HG03175 (cell line): ENCODE measurements around the gene FGFBP1.

Experiments used
- ATAC-seq: cut with Tn5 transposase; IDR thresholded peaks from one replicate; pipeline ENCODE4 v1.9.1; 2021; ENCODE audit warnings: mild to moderate bottlenecking, moderate library complexity; ENCODE audit not compliant: unreplicated experiment

Gene FGFBP1

DNA sequence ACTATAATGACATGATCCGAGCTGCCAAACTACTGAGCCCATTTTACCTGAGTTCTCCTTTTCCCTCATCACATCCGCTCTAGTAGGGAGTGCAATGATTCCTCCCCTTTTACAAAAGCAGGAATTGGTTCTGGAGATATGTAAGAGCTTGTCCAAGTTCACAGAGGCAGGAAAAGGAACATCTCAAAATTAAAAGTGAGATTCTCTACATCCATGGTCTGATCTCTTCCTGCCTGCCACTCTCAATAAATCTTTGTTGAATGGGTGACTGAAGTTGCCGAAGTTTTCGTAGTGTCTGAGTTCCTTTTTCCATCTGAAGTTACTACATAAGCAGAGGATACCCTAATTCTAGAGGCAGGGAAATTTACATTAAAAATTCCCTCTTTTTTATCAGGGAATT lies at the start of gene FGFBP1:
FGFBP1 (minus strand) TSS at position 101 of the 400 bp plus-strand sequence. CDS start 2,108 bp downstream, outside the sequence.
- no peak for ATAC-seq

DNA sequence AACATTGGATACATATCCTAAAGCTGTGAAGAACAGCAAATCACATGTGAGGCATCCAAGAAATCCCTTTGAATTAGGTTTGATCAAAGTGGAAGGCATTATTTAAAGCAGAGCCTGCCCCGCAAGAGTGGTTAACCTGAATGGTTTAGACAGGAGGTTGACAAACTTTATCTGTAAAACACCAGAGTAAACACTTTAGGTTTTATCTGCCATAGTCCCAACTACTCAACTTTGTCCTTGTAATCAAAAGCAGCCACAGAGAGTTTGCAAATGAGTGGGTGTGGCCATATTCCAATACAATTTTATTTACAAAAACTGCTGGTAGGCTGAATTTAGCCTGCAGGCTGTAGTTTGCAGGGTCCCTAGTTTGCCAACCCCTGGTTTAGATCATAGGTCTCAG lies 49.7 kb upstream of the FGFBP1 start:
- no peak for ATAC-seq

DNA sequence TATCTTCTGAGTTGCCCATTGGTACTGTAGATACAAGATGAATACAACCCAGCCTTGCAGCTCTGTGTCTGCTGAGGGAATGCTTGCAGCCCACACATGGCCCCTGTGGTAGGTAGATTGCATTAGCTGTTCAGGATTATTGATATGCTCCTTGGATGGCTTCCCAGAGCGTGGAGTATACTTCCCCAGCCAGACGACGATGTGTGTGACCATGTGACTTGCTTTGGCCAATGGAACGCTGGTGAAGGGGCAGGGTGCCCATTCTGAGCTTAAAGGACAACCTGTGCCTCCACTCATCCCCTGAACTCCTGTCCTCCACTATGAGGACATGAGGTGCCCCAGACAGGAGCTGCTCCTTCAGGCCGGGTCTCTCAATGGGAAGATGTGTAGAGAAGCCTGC lies 48.4 kb upstream of the FGFBP1 start:
- no peak for ATAC-seq

GRCh38 chr4:15983610-15984009 lies 45.1 kb upstream of the FGFBP1 start:
- ATAC-seq = no peak

GRCh38 chr4:15982842-15983524 lies 44.4 kb upstream of the FGFBP1 start:
- ATAC-seq = no peak

DNA sequence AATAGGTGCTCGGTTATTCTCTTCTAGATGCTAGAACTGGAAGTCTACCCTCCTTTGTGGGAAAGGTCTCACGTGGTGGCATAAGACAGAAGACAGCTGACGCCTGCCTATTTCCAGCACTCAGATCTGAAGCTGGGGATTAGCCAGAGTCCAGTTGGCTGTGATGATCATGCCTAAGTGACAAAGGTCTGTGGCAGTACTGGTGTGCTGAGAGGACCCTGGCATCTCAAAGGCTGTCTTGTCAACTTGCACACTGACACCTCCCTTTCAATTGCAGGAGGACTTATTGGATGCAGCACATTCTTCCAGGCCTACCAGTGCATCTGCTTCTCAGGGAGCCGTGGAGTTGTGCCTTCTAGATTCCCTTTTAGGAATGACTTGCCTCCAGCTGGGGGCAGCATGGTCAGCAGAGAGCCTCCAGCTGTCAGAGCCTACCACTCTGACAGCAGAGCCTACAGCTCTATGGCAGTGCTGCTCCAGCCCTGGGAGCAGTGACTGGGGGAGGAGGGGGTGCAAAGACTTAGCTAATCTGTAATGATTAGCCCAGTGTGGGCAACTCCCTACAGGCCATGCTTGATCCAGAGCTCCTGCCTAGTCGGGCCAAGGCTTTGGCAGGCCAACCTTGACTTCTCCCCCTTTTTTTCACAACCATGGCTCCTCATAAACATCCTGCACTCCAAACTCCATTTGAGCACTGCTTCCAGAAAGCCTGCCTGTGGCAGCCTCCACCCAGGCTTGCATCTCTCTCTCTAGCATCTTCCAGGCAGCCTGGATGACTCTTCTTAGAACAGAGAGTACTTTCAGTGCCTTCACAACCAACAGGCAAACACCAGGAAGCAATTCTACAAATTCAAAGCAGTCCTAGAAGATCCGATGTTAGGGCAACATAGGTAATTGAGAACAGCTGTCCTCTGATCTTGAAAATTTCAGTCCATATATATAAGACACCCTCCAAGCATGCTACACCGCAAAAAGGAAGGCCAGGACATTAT lies 38.2 kb upstream of the FGFBP1 start:
- ATAC-seq = no peak

- ATAC-seq = no peak
Observed at GRCh38 chr4:15971068-15971801, 32.7 kb upstream of the FGFBP1 start.

- no peak for ATAC-seq
Observed at GRCh38 chr4:15968551-15969300, 30.2 kb upstream of the FGFBP1 start.

- ATAC-seq = no peak
Observed at GRCh38 chr4:15965325-15965724, 26.8 kb upstream of the FGFBP1 start.

DNA sequence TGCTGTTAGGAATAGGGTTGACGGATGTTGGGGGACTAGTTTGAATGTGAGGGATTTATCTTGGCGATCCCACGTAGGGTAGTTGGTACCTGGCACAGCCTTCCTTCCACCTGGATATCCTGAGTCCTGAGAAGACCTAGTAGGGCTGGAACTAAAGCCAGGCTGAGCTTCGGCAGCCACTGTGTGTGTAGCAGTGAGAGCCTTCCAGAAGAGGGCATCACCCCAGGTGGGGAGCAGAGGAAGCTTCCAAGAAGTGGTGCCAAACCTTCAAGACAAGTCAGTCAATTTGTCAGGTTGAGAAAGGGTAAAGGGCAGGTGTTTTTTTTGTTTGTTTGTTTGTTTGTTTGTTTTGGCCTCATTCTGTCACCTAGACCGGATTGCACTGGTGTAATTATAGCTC lies 25.6 kb upstream of the FGFBP1 start:
- ATAC-seq = no peak

DNA sequence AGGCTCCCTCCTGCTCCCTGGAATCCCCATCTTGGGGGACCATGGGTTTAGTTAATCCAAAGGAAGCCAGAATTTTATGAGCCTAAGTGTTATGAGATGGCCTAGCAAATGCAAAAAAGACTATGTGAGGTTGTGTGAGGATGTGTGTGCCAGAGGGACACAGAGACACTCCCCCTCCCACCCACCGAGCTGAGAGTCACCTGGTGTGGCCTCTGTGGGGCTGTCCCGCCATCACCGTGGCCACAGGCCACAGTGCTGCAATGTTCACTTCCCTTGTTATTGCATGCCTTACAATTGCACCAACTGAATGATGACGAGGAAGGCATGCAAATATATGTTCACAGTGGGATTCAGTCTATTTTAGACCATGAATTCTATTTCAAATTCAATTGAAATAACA lies 25.0 kb upstream of the FGFBP1 start:
- peak; percentile 77 for ATAC-seq

GRCh38 chr4:15963001-15963451 lies 24.5 kb upstream of the FGFBP1 start, which contains the start of gene FGFBP2:
Gene FGFBP2, minus strand, starts transcription at chr4:15963175. Its CDS starts 46 bp downstream, at chr4:15963129.
- peak; percentile 31 for ATAC-seq

- no peak for ATAC-seq
Observed at GRCh38 chr4:15961781-15962510, 23.4 kb upstream of the FGFBP1 start.

DNA sequence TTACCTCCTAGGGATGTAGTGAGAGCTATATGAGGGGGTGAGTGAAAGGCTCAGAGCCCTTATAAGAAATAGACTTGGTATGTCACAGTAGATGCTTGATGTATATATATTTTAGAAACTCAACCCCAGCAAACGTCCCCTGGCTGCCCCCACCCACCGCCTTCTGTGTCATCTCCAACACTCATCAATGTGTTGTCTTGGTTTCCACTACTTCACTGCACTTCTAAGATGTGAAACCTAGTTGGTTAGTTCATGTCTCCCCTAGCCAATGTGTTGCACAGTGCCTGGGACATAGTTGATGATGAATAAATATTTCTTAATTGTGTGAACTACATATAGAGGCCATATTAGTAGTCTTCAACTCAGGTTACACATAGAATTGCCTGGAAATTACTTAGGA lies 20.0 kb upstream of the FGFBP1 start:
- ATAC-seq = no peak

DNA sequence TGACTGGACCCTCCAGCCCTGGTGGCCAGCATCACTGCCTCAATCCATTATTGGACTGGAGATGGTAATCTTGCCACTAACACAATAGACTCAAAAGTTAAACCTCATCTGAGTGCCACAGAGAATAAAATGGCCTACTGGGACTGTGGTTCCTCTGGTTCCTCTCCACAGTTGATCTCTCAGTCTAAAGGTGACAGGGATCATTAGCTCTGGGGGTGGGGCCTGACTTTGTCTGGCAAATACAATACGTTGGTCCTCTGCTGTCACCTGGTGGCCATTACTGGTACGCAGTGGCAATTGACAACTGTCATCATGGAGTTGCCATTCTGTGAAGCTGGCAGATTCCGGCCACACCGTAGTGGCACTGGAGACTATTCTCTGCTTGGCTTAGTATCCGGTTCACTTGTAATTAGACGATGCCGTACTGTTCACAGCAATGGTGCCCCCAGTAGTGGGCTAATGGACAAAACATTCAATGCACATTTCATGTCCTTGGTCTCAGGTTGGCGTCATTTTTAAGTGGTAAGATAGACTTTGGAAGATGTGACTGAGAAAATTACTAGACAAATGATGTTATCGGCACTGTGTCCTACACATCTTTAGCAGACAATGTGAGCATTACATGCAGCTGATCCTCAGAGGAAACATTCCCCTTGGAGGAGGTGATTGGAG lies 17.8 kb upstream of the FGFBP1 start:
- peak; percentile 95 for ATAC-seq

DNA sequence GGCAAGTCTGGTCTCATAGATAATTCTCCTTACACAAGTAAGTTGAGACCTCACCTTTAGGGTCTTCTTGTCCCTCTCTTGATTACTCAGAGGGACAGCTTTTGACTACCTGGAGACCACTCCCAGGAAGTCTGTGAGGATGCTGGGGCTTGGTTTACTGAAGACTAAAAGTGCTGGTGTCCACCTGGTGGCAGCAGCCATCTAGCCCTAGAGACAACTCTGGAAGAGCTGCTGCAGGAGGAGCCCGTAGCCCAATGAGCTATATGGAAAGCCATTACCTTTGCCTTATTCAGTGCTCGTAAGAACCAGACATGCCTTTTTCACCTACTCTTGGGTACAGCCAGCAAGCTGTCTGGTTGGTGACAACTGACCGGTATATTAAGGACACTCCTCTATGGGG lies 17.1 kb upstream of the FGFBP1 start:
- no peak for ATAC-seq

DNA sequence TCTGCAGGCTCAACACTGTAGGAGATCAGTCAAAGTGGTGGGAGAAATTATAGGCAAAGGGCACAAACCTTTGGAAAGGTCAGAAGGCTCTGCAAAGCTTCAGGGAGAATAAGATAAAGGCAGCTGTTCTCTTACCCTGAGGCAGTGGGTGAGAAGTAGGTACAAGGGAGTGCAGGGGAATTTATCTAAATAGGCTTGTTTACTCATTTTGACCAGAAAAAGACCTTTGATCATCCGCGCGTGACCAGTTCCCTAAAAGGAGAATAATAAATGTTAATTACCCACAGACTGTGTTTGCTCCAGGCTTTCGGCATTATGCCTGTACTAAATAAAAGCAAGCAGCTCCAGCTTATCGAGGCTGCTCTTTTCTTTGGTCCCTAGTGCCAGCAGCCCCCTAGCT lies 15.1 kb upstream of the FGFBP1 start:
- ATAC-seq = no peak

DNA sequence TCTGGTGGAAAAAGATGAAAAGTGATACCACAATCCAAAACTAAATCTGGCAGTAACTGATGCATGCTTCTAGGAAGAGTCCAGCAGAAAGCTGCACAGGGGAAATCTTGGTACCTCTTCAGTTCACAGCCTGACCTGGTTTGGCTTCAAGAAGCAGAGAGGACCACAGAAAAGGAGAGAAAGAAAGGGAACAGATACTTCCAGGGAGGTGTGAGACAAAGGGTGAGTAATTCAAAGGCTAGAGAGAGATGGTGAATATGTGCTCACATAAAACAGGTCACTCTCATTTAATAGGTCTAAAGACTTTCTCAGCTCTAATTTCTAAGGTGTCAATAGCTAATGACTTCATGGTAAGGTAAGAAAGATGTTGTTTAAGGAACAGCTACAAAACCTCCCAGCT lies 13.2 kb upstream of the FGFBP1 start:
- no peak for ATAC-seq

GRCh38 chr4:15948826-15949225 lies 10.3 kb upstream of the FGFBP1 start:
- ATAC-seq = no peak
